Fibroblast of the conjunctiva (primary cell): ENCODE measurements around the gene DALRD3.

Experiments used
- DNase-seq: peaks from one replicate; pipeline ENCODE4 v3.0.0-alpha.2; 2010; ENCODE audit warnings: low read depth

The DALRD3 gene

DNA sequence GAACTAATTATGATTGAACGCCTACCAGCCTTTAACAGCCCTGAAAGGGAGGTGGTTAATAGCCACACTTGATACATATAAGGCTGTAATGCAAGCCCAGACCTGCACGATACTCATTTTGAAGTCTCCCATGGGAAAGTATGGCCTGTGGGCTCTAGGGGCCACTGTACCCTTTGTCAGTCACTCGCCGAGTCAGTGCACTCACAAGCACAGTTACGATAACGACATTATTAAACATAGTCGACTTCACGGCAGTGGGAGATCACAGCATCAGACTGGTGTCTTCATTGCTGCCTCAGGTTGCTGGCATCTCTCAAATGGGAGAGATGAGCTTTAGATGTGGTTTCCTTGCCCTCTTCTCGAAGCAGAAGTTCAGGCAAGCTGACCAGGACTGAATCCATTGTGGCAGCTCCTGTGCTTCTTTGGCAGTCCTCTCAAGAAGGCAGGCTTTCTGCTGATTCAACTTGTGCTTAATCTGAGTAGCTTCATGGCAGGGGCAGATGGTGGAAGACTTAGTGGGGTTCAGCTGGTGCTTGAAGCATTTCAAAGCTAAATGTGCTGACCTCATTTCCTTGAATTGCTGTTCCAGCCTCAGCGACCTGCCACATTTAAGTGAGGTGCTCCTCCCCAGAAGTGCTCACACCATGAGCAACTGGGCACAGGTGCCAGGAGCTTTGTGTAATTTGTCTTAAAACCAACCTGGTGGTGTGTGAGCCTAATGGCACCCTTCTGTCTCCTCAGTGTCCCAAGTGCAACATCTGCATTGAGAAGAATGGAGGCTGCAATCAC is 44.1 kb downstream of the DALRD3 start:
- no peak for DNase-seq

DNA sequence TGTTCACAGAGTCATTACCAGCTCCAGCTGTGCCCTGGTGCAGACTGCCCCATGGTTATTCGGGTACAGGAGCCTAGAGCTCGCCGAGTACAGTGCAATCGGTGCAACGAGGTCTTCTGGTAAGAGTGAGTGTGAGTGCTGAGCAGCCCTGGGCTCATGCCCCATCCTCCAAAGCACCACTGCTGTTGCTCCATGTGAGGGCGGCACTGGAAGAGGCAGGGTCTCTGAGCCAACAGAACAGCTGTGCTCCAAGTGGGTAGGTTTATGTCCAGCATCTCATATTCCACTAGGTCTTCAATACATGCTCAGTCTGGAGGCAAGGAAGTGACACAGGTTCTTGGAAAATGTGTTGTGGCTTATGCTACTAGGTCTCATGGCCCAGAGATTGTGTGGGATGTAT is 47.8 kb downstream of the DALRD3 start:
- DNase-seq, result no peak

DNA sequence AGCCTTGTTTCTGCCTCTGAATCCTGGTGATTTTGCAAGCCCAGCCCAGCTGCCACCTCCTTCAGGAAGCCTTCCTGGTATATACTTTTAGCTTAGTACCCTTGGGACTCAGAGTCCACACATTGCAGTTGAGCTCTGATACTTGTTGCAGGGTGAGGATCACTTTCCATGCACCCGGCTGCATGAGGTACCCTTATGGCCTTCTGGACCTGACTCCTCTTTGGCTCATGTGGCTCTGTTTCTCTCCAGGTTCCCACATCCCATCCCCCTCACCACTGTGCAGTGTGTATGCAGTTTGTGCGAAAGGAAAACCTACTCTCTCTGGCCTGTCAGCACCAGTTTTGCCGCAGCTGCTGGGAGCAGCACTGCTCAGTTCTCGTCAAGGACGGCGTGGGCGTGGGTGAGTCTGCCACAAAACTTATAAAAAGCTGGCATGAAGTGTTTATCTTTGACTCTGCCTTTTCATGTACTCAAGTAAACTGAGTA is 51.5 kb downstream of the DALRD3 start:
- DNase-seq, result no peak

DNA sequence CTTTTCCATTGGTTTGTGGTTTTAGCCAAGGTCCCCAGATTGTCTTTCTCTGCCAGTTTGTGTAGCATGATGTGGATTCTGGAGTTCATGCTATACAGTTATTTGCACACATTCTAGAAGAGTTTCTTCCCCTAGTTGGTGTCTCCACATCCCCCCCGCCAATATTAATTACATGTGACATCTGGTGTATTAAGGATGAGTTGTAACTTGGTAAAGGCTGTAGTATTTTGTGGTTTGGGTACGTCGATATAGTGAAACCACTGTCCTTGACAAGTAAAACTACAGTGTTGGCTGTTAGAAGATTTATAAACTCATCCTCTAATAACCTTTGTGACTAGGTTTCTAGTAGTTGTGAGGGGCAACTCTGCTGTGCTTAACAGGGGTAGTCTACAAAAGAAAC is 52.0 kb downstream of the DALRD3 start:
- no peak for DNase-seq
